ENCODE results near the gene CDH3. TPM values are rescaled to one million over a fixed set of nuclear protein-coding genes. Genes with fewer than 3 reads are reported as not detected.

CDH3 gene
- total and polyA plus RNA-seq, 4 donors = 6.4 to 89.4 (median 15.8) TPM

- 52 to 74% methylated on average over 6 of the region's 6 CpGs for WGBS, 2 donors
- no peaks in the 10 kb centered on the region for H3K9me3 ChIP-seq (ENCODE audit: control insufficient read depth in 4 of 4, insufficient read depth in 3 of 4, low read length in 3 of 4)
- no peak overlapping the region for H3K9ac ChIP-seq (ENCODE audit: insufficient read depth in 1 of 2, low read length in 2 of 2)
- H3K36me3 ChIP-seq (ENCODE audit: control insufficient read depth in 4 of 4, insufficient read depth in 4 of 4, low read length in 4 of 4) = no peaks in the 10 kb centered on the region
- H3K4me3 ChIP-seq = no peak overlapping the region
- no peaks in the 10 kb centered on the region for H3K27me3 ChIP-seq (ENCODE audit: control insufficient read depth in 3 of 3, insufficient read depth in 3 of 3, low read length in 2 of 3)
- DNase-seq (peak in 2 of 3 donors; percentile 10 to 15), ATAC-seq (ENCODE audit: insufficient read depth, low FRiP score) (no peak)
- H3K27ac ChIP-seq (ENCODE audit: low read depth in 1 of 2, low read length in 1 of 2) = no peak overlapping the region
- TF ChIP-seq CTCF (IDR thresholded peaks at IDR 0.05; ENCODE audit: control extremely low read depth, extremely low read depth) = no peak
- H3K4me1 ChIP-seq (ENCODE audit: control insufficient read depth in 5 of 5, insufficient read depth in 5 of 5, low read length in 5 of 5) = peaks cover 0 to 11% (median 0%) of the 10 kb centered on the region in 5 donors
Observed at GRCh38 chr16:68660359-68660795, 15.3 kb downstream of the CDH3 start.

- no peak for TF ChIP-seq CTCF (IDR thresholded peaks at IDR 0.05; ENCODE audit: control extremely low read depth, extremely low read depth)
- H3K4me1 ChIP-seq (ENCODE audit: control insufficient read depth in 5 of 5, insufficient read depth in 5 of 5, low read length in 5 of 5) = peaks cover 0 to 11% (median 0%) of the 10 kb centered on the region in 5 donors
- no peaks in the 10 kb centered on the region for H3K27me3 ChIP-seq (ENCODE audit: control insufficient read depth in 3 of 3, insufficient read depth in 3 of 3, low read length in 2 of 3)
- no peak overlapping the region for H3K4me3 ChIP-seq
- ATAC-seq (ENCODE audit: insufficient read depth, low FRiP score) (no peak), DNase-seq (no peak)
- no peak overlapping the region for H3K27ac ChIP-seq (ENCODE audit: low read depth in 1 of 2, low read length in 1 of 2)
- no peak overlapping the region for H3K9ac ChIP-seq (ENCODE audit: insufficient read depth in 1 of 2, low read length in 2 of 2)
- H3K36me3 ChIP-seq (ENCODE audit: control insufficient read depth in 4 of 4, insufficient read depth in 4 of 4, low read length in 4 of 4) = no peaks in the 10 kb centered on the region
- 93 to 97% methylated on average over 1 of the region's 1 CpG for WGBS, 2 donors
- H3K9me3 ChIP-seq (ENCODE audit: control insufficient read depth in 4 of 4, insufficient read depth in 3 of 4, low read length in 3 of 4) = no peaks in the 10 kb centered on the region
Observed at GRCh38 chr16:68662035-68662434, 16.9 kb downstream of the CDH3 start.

GRCh38 chr16:68664297-68664696 lies 19.2 kb downstream of the CDH3 start:
- TF ChIP-seq CTCF (IDR thresholded peaks at IDR 0.05; ENCODE audit: control extremely low read depth, extremely low read depth) = no peak
- no peak overlapping the region for H3K27ac ChIP-seq (ENCODE audit: low read depth in 1 of 2, low read length in 1 of 2)
- 85 to 96% methylated on average over 2 of the region's 2 CpGs for WGBS, 2 donors

GRCh38 chr16:68665501-68665900 lies 20.4 kb downstream of the CDH3 start:
- no peak for DNase-seq
- no peaks in the 10 kb centered on the region for H3K36me3 ChIP-seq (ENCODE audit: control insufficient read depth in 4 of 4, insufficient read depth in 4 of 4, low read length in 4 of 4)
- no peaks in the 10 kb centered on the region for H3K4me1 ChIP-seq (ENCODE audit: control insufficient read depth in 5 of 5, insufficient read depth in 5 of 5, low read length in 5 of 5)
- ATAC-seq (ENCODE audit: insufficient read depth, low FRiP score) = no peak
- H3K27ac ChIP-seq (ENCODE audit: low read depth in 1 of 2, low read length in 1 of 2) = no peak overlapping the region
- no peaks in the 10 kb centered on the region for H3K27me3 ChIP-seq (ENCODE audit: control insufficient read depth in 3 of 3, insufficient read depth in 3 of 3, low read length in 2 of 3)
- 86 to 92% methylated on average over 5 of the region's 5 CpGs for WGBS, 2 donors
- no peaks in the 10 kb centered on the region for H3K9me3 ChIP-seq (ENCODE audit: control insufficient read depth in 4 of 4, insufficient read depth in 3 of 4, low read length in 3 of 4)
- H3K4me3 ChIP-seq = no peak overlapping the region
- no peak for TF ChIP-seq CTCF (IDR thresholded peaks at IDR 0.05; ENCODE audit: control extremely low read depth, extremely low read depth)
- no peak overlapping the region for H3K9ac ChIP-seq (ENCODE audit: insufficient read depth in 1 of 2, low read length in 2 of 2)

More at GRCh38 chr16:68664297-68664696, 19.2 kb downstream of the CDH3 start:
- H3K9me3 ChIP-seq (ENCODE audit: control insufficient read depth in 4 of 4, insufficient read depth in 3 of 4, low read length in 3 of 4) = no peaks in the 10 kb centered on the region
- no peak overlapping the region for H3K4me3 ChIP-seq
- no peaks in the 10 kb centered on the region for H3K27me3 ChIP-seq (ENCODE audit: control insufficient read depth in 3 of 3, insufficient read depth in 3 of 3, low read length in 2 of 3)
- no peak overlapping the region for H3K9ac ChIP-seq (ENCODE audit: insufficient read depth in 1 of 2, low read length in 2 of 2)
- DNase-seq (no peak), ATAC-seq (ENCODE audit: insufficient read depth, low FRiP score) (no peak)
- H3K4me1 ChIP-seq (ENCODE audit: control insufficient read depth in 5 of 5, insufficient read depth in 5 of 5, low read length in 5 of 5) = peaks cover 0 to 6% (median 0%) of the 10 kb centered on the region in 5 donors
- no peaks in the 10 kb centered on the region for H3K36me3 ChIP-seq (ENCODE audit: control insufficient read depth in 4 of 4, insufficient read depth in 4 of 4, low read length in 4 of 4)
